Ecto neural progenitor cell (in vitro differentiated cells): ENCODE measurements around the gene SALL1.

Experiments used
- DNase-seq: peaks from one replicate; pipeline ENCODE4 v3.0.0-alpha.2; 2018; ENCODE audit warnings: low spot score

The SALL1 gene

DNA sequence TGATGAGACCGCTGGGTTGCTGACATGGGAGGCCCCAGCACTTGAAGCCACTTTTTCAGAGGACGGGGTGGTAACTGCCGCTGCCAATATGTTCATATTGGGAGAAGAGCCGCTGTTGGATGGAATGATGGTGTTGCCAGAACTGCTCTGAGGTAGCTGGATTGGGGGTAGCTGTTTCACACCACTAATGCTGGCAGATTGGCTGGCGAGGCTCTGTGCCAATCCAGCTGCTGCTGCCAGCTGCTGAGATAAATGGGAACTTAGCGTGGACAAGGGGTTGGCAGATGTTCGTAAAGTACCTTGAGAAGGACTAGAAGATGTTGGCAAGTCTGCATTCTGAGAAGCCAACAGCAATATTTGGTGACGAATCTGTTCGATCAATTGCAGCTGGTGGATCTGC, 10.0 kb downstream of the SALL1 start:
- no peak for DNase-seq

DNA sequence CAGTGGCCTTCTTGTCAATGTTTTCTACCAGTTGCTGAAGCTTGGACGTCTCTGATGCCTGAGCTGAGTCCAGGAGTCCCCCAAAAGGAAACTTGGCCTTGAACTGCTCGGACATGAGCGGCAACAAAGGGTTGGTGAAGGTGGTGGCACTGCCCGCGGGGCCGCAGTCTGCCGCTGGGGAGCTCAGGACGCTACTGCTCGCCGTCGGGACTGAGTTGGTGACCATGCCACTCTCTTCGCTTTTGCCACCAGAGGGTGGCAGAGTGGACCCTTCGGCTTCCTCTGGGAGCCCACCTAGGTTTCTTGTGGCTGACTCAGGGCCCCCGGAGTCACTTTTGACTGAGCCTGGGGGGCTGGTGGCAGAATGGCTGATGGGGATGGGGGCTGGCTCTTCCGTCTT, 11.0 kb downstream of the SALL1 start:
- DNase-seq = no peak

DNA sequence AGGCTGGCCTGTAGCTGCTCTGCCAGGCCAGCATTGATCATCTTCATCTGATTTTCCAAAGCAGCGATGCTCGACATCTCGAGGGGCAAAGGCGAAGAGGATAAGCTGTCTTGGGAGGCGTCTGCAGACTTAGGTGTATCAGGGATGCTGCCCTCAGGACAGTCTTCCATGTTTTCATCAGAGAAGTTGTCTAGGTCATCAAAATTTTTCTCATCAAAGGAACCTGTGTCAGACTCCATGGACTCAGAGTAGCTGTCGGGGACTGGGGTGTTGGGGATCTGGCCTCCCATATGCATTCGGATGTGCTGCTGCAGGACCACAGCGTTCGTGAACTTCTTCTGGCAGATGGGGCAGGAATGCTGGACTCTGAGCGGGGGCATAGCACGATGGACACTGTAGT, 11.5 kb downstream of the SALL1 start:
- no peak for DNase-seq

DNA sequence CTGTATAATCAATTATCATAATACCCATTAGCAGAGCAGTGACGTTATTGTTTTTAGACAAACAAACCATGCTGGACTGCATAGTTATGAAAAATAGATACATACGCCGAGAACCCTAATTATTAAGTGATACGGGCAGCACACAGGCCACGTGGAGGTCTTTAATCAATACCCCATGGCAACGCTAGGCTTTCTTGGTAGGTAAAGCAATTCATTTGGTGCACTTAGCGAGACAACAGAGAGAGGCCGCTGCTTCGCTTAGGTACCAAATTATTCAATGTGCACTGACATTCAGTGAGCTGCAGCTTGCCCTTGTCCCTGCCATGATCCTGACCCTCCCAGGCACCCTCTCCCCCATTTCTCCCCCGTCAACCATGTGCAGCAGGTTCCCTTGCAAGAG, 12.9 kb downstream of the SALL1 start:
- no peak for DNase-seq

DNA sequence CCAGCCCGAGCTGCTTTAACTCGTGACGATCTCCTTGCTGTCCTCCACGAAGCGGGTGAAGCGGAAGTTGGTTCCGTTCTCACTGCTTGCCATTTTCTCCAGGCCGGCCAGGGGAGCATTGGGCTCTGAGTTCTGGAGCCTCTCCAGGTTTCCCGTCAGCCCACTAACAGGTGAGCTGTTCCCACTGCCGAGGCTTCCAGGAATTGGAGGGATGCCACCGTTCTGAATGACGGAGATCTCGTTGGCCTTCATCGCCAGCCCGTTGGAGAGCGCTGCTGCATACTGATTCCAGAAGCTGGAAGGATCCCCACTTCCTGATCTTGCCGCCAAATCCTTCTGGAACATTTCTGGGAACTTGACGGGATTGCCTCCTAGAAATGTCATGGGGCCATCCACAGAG, 14.0 kb downstream of the SALL1 start:
- DNase-seq = no peak

DNA sequence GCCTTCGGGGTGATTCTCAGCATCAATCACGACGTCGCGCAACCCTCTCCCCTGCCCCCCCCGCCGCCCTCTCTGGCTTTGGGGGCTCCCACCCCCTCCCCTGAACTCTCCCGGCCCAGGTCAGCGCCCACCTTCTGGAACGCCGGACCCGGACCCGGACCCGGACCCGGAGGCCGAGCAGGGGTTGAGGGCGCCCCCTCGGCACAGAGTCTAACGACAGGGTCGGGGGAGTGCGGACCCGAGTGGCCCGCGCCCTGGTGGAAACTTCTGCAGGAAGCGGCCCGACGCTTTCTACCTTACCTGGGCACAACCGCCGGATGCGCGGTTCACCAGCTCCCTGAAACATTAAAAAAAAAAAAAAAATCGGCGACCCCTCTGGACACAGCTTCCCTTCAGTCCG, 16.2 kb downstream of the SALL1 start:
- DNase-seq = no peak

DNA sequence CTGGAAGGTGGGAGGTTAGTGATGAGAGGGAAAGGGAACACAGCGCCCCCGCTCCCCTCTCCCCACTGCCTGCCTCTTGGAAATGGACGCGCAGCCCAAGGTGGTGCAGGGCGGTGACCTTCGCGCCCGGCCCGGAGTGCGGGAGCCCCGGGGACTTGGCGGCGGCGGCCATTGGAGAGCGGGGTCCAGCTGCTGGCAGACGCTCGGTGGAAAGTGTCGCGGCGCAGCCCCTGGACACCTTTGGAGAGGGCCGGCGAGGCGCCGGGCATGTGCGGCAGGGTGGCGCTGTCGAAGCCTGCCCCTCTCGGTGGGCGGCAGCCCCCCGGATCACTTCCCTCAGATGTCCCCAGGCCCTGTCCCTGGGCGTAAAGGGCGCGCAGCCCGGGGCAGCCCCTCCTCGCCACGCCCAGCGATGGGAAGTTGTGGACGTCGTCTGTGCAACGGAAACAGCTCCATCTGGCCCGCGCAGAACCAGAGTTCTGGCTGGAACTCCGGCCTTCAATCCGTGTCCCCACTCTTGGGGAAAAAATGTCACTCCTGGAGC, 16.7 kb downstream of the SALL1 start:
- DNase-seq = peak; percentile 72

DNA sequence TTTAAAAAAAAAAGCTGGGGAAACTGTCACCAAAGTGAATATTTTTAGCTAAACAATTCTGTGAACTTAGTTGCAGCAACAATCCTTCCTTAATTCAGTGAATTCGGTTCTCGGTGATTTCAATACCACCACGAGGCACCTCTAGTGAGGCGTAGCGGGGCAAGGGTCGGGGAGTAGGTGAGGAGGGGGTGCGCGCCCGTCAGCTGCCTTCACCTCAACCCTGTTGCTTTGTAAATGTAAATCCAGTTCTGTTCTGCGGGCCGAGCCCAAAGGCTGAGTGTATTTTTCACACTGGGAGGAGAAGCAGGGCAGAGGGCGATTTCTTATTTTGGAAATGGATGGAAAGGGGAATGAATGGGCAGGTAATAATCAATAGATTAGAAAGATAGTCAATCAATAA, 17.4 kb downstream of the SALL1 start:
- DNase-seq = no peak

DNA sequence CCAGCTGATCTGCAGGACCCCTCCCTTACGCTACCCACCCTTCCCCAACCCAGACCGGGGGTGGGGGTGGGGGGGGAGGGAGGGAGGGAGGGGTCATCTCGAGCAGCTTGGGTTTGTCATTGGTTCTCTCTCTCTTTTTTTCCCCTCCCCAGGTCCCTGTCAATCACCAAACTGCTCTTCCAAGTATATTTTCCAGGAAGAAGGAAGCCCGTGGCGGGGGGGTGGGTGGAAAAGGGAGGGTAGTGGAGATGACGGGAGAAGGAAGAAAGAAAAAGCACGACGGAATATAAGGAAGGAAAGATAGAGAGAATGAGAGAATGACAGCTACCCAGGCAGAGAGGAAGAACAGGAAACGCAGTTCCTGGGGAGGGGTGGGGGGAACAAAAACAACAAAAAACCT, 17.9 kb downstream of the SALL1 start:
- no peak for DNase-seq

DNA sequence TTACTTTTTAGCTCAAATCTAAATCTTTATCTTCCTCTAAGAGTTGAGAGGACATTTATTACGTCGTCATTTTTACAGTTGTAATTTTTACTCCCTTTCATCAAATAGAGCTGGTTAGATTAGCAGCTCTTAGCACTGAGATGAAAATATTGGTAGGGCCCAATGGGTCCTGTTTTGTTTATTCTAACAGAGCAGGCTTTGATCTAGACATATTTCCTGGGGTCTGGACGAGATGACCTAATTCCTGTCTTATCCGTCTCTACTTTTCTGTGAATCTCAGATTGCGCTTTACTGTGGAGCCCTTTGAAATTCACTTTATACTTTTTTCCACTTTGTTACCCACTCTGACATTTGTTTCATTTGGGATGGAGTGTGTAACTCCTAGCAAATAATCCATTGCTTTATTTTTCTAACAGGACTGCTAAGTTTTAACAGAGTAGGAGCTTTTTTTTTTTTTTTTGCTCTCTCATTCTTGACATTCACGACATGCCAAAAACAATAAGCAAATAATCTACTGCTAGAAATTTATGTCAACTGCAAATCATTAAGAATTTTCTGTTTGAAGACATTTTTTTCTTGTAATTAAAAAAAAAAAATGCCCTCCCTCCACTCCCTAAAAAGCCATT, 18.5 kb downstream of the SALL1 start:
- DNase-seq = no peak

DNA sequence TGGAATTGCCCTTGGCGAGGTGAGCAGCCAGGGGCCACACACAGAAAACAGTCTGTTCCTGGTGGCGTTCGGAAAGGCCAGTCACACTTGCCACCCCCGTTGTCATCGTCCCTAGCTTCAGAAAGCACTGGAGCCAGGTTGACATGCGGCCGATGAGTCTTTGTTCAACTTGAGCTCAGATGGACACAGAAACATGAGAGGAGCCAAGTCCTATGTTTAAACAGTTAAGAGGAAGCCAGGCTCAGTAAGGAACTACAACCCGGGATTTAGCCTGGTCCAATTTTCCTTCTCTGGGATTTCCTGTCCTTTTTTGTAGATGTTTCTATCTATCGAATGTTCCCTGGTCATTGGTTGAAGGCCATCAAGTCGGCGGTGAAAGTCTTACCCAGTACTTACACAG, 19.5 kb downstream of the SALL1 start:
- no peak for DNase-seq

DNA sequence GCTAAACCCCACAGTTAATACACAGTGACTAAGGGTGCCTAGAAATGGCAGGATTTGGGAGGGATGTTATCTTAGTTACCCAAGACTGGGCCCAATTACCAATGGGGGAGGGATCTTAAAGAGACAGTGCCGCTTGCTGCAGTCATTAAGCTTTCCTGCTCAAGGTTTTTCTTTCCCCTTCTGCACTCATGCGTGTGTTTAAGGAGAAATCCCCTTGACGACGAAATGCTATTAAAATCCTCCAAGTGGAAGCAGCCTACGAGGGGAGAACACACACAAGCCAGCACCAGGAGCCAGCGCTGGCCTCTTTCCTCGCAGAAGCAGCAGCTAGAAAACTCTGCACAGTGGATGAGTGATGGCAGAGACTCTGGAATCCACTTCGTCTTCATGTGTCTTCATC, 22.0 kb downstream of the SALL1 start:
- DNase-seq = no peak

DNA sequence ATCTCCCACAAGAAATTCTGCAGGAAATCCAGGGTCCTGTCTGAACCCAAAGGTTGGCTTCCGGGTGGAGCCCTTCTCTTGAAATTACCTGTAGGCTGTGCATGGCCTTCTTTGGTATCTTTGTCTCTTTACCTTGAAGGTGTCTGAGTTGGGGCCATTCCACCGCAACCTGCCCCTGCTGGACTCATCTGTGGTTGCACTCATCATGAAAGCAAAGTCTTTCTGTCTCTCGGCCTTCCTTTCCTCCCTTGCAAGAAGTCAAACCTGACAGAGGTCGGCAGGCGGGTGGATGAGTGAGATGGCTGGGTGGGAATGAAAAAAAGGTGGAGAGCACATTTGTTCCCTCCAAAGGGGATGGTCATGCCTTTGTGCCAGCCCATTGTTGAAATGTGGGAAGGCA, 25.1 kb downstream of the SALL1 start:
- DNase-seq = no peak

DNA sequence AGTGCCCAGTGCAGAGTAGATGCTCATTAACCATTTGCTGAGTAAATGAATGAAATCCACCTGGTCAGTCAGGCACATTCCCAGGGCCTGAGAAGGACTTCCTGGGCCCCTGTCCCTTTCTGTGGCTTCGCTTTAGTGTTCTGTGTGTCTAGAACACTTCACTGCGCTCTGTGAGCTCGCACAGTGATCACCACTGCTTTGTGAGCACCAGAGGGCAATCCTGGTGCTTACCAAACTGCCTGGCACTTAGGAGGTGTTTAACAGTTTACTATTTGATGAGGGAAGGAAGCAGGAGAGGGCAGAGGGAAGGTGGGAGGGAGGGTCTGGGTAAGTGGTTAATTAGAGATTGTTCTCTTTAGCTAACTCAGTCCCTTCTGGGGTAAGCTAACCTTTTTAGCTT, 26.2 kb downstream of the SALL1 start:
- DNase-seq = no peak

DNA sequence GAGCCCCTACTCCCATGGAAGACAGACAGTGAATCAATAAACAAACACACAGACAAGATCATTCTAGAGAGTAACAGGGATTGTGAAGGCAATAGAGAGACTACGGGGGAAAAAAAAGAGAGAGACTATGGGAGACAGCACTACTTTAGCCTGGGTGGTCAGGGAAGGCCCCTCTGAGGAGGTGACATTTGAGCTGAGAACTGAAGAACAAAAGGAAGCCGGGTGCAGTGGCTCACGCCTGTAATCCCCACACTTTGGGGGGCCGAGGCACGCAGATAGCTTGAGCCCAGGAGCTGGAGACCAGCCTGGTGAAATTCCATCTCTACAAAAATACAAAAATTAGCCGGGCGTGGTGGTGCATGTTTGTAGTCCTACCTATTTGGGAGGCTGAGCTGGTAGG, 29.2 kb downstream of the SALL1 start:
- DNase-seq = no peak

DNA sequence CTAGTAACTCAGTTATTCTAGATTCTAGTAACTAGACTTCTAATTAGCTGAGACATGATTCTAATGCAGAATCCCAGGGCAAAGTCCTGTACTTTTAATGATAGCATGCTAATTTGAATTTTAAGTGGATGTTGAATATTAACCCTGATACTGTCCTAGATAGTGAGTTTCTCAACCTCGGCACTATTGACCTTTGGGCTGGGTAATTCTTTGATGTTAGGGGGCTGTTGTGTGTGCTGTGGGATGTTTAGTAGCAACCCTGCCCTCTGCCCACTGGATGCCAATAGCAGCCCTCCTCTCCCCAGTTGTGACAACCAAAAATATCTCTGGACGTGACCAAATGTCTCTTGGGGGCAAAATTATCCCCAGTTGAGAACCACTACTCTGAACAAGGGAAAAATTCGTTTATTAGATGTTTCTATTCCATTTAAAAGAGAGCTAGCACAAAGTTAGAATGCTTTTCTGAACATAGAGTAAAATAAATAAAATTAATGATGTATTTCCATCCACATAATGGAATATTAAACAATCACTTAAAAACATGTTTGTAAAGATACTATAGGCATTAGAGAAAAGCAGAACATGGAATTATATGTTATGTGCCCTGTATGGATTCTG, 30.2 kb downstream of the SALL1 start:
- DNase-seq = no peak

DNA sequence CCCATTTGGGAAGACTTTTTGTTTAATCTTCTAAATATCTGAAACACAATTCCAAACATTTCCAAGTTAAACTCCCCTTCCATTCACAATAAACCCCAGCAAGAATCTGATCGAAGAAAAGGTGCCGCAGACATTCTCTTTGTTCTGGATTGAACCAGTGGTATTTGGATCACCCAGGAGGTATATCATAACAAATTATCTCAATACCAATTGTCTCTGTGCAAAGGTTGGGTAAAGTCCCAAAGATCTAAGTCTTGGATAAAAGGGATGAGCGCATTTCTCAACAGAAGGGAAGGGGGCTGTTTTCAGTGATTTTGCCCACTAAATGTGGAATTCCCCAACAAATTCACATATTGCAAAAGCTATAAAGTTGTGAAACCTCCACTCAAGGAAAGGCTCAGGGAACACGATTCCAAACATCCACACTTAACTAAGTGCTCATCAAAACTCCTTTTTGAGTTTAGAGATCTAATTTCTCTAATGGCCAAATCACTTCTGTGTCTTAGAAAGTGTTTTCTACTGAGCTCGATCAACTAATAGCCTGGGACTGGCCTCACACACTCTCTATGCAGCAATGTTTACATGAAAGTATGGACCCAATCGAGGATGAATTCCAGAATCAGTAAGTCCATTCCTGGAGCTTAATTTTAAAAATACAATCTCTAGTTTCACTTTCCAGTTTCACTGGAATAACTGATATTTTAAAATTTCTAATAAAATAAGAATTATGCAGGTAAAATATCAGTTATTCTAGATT, 30.9 kb downstream of the SALL1 start:
- DNase-seq = no peak

DNA sequence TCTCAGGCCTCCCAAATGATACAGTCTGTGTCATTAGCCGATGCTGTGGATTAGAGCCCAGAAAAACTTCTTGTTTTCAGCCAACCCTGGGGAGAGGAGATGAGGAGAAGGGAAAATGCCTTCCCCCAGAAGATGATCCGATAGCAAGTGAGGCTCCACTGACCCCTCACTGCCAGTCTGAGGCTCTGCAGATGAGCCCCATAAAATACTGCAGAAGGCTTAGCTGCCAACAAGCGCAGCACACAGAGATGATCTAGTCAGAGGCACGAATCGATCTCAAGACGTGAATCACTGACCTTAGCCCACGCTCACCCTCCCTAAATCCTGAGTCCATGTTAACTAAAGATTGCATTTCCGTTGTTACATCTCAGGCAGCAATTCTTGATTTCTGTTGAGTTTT, 31.5 kb downstream of the SALL1 start:
- no peak for DNase-seq

DNA sequence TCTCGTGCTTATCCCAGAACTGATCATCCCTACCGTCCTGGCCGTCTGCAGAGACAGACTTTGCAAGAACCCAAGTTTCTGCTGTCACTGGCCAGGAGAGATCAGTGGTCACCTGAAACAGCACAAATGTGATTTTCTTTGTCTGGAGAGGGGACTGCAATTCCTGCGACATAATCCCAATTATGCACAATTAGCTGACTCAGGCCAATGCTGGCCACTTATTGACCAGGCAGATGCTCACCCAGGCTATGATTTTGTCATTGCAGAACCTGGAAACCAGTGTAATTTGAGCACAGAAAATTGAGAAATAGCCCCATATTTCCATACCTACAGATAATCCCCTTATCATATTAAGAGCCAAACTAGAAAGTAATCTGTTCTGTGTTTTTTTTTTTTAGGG, 34.7 kb downstream of the SALL1 start:
- DNase-seq = no peak

DNA sequence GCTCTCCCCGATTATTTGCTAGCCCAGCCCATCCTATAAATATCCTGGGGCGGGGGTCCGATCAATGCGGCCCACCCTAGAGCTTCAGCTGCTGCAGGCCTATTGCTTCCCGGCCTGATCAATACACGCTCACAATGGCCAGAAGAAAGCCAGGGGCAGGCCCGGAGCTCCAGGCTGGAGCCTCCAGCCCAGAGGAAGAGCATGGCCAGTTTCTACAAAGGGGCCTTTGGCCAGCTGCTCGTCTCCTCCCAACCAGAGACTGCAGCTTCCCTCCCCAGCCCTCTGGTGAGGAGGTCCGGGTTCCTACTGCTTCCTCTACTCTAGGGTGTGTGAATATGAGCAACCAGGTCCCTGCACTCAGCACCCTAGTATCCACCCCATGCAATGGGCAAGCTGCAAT, 36.7 kb downstream of the SALL1 start:
- DNase-seq = no peak

DNA sequence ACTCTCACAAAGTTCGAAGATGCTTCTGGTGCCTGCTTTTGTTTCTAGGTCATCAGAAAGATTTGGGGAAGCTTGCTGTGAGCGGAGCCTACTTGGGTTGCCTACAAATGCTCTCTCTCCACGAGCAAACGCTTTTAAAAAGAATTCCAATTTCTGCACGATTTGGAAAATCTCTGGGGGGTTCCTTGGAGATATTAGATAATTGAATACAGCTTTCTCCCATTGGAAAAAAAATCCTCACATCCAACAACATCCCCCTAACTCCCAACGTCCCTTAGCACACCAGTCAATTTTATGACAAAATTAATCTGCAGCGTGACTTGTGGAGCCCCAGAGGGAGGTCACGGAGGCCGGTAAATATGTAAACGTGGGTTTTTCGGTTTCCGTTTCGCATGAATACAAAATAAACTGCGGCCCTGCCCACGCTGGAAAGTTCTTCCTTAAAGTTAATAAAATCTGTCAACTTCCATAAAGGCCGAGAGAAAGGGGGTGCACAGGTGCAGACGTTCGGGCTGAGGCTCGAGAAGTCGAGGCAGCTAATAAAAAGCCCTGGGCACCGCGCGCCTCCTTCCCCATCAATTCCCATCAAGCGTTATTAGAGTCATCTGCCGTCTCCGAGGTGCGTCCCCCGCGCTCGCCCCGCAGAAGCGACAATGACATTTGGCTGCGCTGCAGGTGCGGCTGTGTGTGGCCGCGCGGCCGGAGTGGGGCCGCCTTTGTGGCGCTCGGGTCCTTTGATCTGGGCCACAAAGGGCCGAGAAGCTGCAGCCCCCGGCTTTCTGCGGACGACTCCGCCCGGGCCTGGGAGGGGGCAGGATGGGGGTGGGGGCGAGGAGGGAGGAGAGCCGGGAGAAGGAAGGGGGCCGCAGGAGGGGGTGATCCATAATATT, 37.6 kb downstream of the SALL1 start:
- DNase-seq = peak; percentile 73

DNA sequence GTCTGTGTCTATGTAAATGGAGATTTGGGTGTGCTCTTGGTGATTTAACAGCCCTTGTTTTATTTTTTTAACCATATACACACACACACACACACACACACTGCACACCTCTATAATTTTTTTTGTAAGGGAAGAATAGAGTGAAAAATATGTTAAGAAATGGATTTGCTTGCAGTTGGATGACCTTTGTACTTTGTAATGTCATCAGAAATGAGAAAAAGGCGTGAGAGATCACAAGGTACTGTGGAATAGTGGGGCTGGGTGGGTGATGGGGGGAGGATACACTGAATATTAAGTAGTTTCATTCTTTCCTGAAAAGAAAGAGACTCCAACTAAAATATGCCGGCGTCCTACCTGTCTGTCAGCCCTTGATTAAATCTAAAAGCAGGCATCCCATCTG, 38.7 kb downstream of the SALL1 start:
- DNase-seq = no peak
